Caco-2 (cell line): Measurements from ENCODE around the gene RASSF10. TPM values are rescaled to one million over a fixed set of nuclear protein-coding genes. Genes with fewer than 3 reads are reported as not detected.

Experiments
- BruUV-seq: library from RNA; stranded (reverse); fragments of 400-500 nt; replicated peaks from 2 replicates; lab custom pipeline; 2021; lab: Mats Ljungman, UMichigan
- CTCF ChIA-PET: fragments of 300-600 bp; sonication (Branson Sonifier 250); formaldehyde crosslinking; loops from one replicate; lab custom pipeline; 2022; ENCODE audit warnings: antibody characterized with exemption; lab: Charles Lee
- POLR2A ChIA-PET: fragments of 300-600 bp; sonication (Branson Sonifier 250); formaldehyde crosslinking; loops from one replicate; lab custom pipeline; 2022; ENCODE audit warnings: antibody characterized with exemption; lab: Charles Lee
- DNase-seq, 2 experiments: peaks; one replicate each; pipeline versions ENCODE4 v3.0.0 to v3.0.0-alpha.2; 2020 to 2022
- H3K27me3 ChIP-seq: replicated peaks from 2 replicates; pipeline ENCODE4 v1.6.0; 2011; ENCODE audit warnings: low read length; ENCODE audit not compliant: control insufficient read depth, insufficient read depth
- H3K36me3 ChIP-seq: 2 replicates; pipeline ENCODE4 v1.5.1; 2011; ENCODE audit warnings: low read length; ENCODE audit not compliant: control insufficient read depth, insufficient read depth
- H3K4me1 ChIP-seq: fragments of 250-450 bp; sonication (Bioruptor Pico); 2 replicates; pipeline ENCODE4 v1.5.1; 2020; ENCODE audit warnings: mild to moderate bottlenecking
- H3K4me3 ChIP-seq: 2 replicates; pipeline ENCODE4 v1.5.1; 2011; ENCODE audit warnings: low read depth, mild to moderate bottlenecking, control low read depth, low read length
- H3K9me3 ChIP-seq: fragments of 250-450 bp; sonication (Bioruptor Pico); 2 replicates; pipeline ENCODE4 v1.5.1; 2020; ENCODE audit warnings: mild to moderate bottlenecking, moderate library complexity
- H3K27ac Mint-ChIP-seq: one replicate; pipeline ENCODE4 v1.8.0; 2022; ENCODE audit warnings: mixed read lengths; ENCODE audit not compliant: unreplicated experiment
- H3K27me3 Mint-ChIP-seq: one replicate; pipeline ENCODE4 v1.8.0; 2022; ENCODE audit warnings: mixed read lengths; ENCODE audit not compliant: insufficient read depth, unreplicated experiment
- H3K36me3 Mint-ChIP-seq: one replicate; pipeline ENCODE4 v1.8.0; 2022; ENCODE audit warnings: mild to moderate bottlenecking, mixed read lengths; ENCODE audit not compliant: insufficient read depth, unreplicated experiment
- H3K4me1 Mint-ChIP-seq: one replicate; pipeline ENCODE4 v1.8.0; 2022; ENCODE audit warnings: low read depth, mixed read lengths; ENCODE audit not compliant: unreplicated experiment
- H3K4me3 Mint-ChIP-seq: one replicate; pipeline ENCODE4 v1.8.0; 2022; ENCODE audit warnings: mild to moderate bottlenecking, moderate library complexity, mixed read lengths; ENCODE audit not compliant: unreplicated experiment
- H3K9me3 Mint-ChIP-seq: one replicate; pipeline ENCODE4 v1.8.0; 2022; ENCODE audit warnings: mixed read lengths; ENCODE audit not compliant: unreplicated experiment
- intact Hi-C: fragments of 100-400 bp; cut with micrococcal nuclease; formaldehyde crosslinking; loops from one replicate; pipeline ENCODE4 v1.10.0; 2022; ENCODE audit not compliant: unreplicated experiment
- total RNA-seq: library from RNA; stranded (reverse); gene quantifications from 2 replicates; pipeline ENCODE4 v1.2.3, GENCODE V29; 2022
- TF ChIP-seq, protein P1 (sequence below), 2 experiments: fragments of 200-600 bp in 1 of 2; IDR thresholded peaks; 1 replicate in 1 of 2; 2 replicates in 1 of 2; pipeline versions ENCODE4 v1.5.1 to v1.8.0; 2011 to 2022; ENCODE audit warnings: antibody characterized with exemption in 1 of 2, control low read depth in 1 of 2, inconsistent platforms in 1 of 2, low read depth in 1 of 2, low read length in 1 of 2, mild to moderate bottlenecking in 1 of 2, moderate library complexity in 1 of 2; ENCODE audit not compliant: insufficient read depth in 1 of 2, severe bottlenecking in 1 of 2, unreplicated experiment in 1 of 2

The RASSF10 gene
- total RNA-seq, 1 experiment from 2014 or later = 0.91 TPM

DNA sequence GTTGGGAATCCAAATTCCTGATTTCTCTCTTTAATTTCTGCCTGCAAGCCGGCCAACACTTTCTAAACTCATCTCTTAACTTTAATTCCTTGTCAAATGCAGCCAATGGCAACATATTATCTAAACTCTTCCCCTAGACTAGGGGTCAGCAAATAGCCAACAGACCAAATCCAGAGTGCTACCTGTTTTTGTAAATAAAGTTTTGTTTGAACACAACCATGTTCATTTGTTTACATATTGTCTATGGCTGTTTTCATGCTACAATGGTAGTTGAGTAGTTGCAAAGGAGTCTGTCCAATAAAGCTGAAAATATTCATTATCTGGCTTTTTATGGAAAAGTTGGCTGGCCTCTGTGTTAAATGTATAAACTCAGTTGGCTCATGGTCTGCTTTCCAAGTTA is 37.2 kb upstream of the RASSF10 start:
- H3K36me3 Mint-ChIP-seq = no peaks in the 10 kb centered on the region
- BruUV-seq = no TSS peak
- no peak overlapping the region for H3K4me3 Mint-ChIP-seq
- DNase-seq = no peak
- no peaks in the 10 kb centered on the region for H3K4me1 ChIP-seq
- H3K27me3 ChIP-seq = no peaks in the 10 kb centered on the region
- no peak overlapping the region for H3K4me3 ChIP-seq
- ChIA-PET CTCF (no interaction called here), POLR2A (no interaction called here)
- H3K4me1 Mint-ChIP-seq = no peaks in the 10 kb centered on the region
- peaks cover 5% of the 10 kb centered on the region for H3K27me3 Mint-ChIP-seq
- TF ChIP-seq, protein P1, sequence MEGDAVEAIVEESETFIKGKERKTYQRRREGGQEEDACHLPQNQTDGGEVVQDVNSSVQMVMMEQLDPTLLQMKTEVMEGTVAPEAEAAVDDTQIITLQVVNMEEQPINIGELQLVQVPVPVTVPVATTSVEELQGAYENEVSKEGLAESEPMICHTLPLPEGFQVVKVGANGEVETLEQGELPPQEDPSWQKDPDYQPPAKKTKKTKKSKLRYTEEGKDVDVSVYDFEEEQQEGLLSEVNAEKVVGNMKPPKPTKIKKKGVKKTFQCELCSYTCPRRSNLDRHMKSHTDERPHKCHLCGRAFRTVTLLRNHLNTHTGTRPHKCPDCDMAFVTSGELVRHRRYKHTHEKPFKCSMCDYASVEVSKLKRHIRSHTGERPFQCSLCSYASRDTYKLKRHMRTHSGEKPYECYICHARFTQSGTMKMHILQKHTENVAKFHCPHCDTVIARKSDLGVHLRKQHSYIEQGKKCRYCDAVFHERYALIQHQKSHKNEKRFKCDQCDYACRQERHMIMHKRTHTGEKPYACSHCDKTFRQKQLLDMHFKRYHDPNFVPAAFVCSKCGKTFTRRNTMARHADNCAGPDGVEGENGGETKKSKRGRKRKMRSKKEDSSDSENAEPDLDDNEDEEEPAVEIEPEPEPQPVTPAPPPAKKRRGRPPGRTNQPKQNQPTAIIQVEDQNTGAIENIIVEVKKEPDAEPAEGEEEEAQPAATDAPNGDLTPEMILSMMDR (IDR thresholded peaks at IDR 0.05; ENCODE audit: insufficient read depth in 1 of 2, low read depth in 1 of 2, low read length in 1 of 2, severe bottlenecking in 1 of 2, unreplicated experiment in 1 of 2) = no peak
- H3K36me3 ChIP-seq = no peaks in the 10 kb centered on the region
- intact Hi-C loops = no loop called here
- H3K27ac Mint-ChIP-seq = no peak overlapping the region
- H3K9me3 ChIP-seq = no peaks in the 10 kb centered on the region
- H3K9me3 Mint-ChIP-seq = no peaks in the 10 kb centered on the region

DNA sequence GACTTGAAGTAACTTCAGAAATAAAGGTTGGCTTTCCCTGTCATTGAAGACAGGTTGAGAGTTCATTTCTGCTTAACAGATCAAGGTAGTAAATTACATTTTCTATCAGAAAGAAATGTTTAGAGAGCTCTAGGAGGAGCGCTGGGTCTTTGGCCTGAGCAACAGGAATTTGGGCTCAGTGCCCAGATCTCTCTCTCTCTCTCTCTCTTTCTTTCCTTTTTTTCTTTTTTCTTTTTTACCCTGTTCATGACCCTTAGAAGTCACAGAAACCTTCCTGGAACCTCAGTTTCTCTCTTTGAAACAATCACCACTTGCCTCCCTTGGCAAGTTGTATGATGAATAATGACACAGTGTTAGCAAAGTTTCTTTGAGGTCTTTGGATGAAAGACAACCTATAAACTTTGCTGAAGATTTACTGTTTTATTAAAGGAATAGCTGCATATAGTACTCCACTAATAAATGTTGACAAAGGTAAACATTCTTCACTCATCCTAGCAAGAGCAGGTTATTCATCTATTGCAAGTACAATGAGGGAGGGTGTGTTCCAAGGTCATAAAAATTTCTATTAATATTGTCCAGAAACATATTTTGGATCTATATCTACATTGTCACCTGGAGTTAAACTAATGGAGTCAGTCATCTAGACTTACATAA is 35.5 kb upstream of the RASSF10 start:
- no peaks in the 10 kb centered on the region for H3K9me3 ChIP-seq
- no peaks in the 10 kb centered on the region for H3K27me3 ChIP-seq
- DNase-seq = no peak
- no peaks in the 10 kb centered on the region for H3K36me3 Mint-ChIP-seq
- peaks cover 3% of the 10 kb centered on the region for H3K27me3 Mint-ChIP-seq
- no peak overlapping the region for H3K4me3 ChIP-seq
- H3K4me1 Mint-ChIP-seq = no peaks in the 10 kb centered on the region
- H3K4me3 Mint-ChIP-seq = no peak overlapping the region
- ChIA-PET POLR2A (no interaction called here), CTCF (interaction anchor here (1.0 to 2.2 kb wide), 2 partner anchors 8 to 10 kb away, joined by 4 to 7 read pairs; no protein-coding TSS in a partner anchor)
- BruUV-seq = no TSS peak
- no peaks in the 10 kb centered on the region for H3K4me1 ChIP-seq
- no peaks in the 10 kb centered on the region for H3K9me3 Mint-ChIP-seq
- intact Hi-C loops = no loop called here
- TF ChIP-seq, protein P1 (IDR thresholded peaks at IDR 0.05; ENCODE audit: insufficient read depth in 1 of 2, low read depth in 1 of 2, low read length in 1 of 2, severe bottlenecking in 1 of 2, unreplicated experiment in 1 of 2) = no peak
- H3K27ac Mint-ChIP-seq = no peak overlapping the region
- no peaks in the 10 kb centered on the region for H3K36me3 ChIP-seq

DNA sequence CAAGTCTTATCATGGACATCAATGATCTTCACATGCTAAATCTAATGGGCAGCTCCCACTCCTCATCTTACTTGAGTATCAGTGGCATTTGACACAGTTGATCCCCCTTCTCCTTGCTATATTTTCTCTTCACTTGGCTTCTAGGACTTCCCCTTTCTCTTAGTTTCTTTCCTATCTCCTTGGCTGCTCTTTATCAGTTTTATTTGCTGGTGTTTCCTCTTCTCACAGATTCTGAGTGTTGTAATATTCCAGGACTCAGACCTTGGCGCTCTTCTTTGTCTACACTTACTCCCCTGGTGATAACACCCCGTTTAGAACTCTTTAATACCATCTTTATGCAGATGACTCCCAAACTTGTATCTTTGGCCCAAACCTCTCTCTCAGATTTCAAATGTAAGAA is 33.9 kb upstream of the RASSF10 start:
- intact Hi-C loops = no loop called here
- Mint-ChIP-seq H3K4me1 (no peaks in the 10 kb centered on the region), H3K4me3 (no peak overlapping the region), H3K9me3 (no peaks in the 10 kb centered on the region), H3K27ac (no peak overlapping the region), H3K27me3 (peaks cover 3% of the 10 kb centered on the region), H3K36me3 (no peaks in the 10 kb centered on the region)
- Histone ChIP-seq H3K36me3 (no peaks in the 10 kb centered on the region), H3K9me3 (no peaks in the 10 kb centered on the region), H3K27me3 (no peaks in the 10 kb centered on the region), H3K4me1 (no peaks in the 10 kb centered on the region), H3K4me3 (no peak overlapping the region)
- no TSS peak for BruUV-seq
- TF ChIP-seq, protein P1 (IDR thresholded peaks at IDR 0.05; ENCODE audit: insufficient read depth in 1 of 2, low read depth in 1 of 2, low read length in 1 of 2, severe bottlenecking in 1 of 2, unreplicated experiment in 1 of 2) = no peak
- ChIA-PET CTCF (interaction anchor here (1.0 kb wide), 1 partner anchor 11 kb away, joined by 3 read pairs; no protein-coding TSS in a partner anchor), POLR2A (no interaction called here)
- no peak for DNase-seq
